Parathyroid adenoma (tissue), 2 donors: Measurements from ENCODE around the gene S100A9.

Source experiments
- H2AFZ ChIP-seq: fragments of 300-600 bp; sonication (generic); one replicate; pipeline ENCODE4 v1.7.0; 2017; ENCODE audit warnings: antibody characterized with exemption, mild to moderate bottlenecking
- H3K27ac ChIP-seq: fragments of 300-600 bp; sonication (generic); one replicate; pipeline ENCODE4 v1.7.0; 2017
- H3K27me3 ChIP-seq: fragments of 300-600 bp; sonication (generic); one replicate; pipeline ENCODE4 v1.7.0; 2017; ENCODE audit warnings: low read length; ENCODE audit not compliant: control insufficient read depth, insufficient read depth
- H3K36me3 ChIP-seq: fragments of 300-600 bp; sonication (generic); one replicate; pipeline ENCODE4 v1.7.0; 2017; ENCODE audit warnings: low read length; ENCODE audit not compliant: control insufficient read depth, insufficient read depth
- H3K4me1 ChIP-seq: fragments of 300-600 bp; sonication (generic); one replicate; pipeline ENCODE4 v1.7.0; 2017; ENCODE audit warnings: control low read depth
- H3K4me2 ChIP-seq: fragments of 300-600 bp; sonication (generic); one replicate; pipeline ENCODE4 v1.7.0; 2017; ENCODE audit warnings: low read length
- H3K4me3 ChIP-seq: fragments of 300-600 bp; sonication (generic); one replicate; pipeline ENCODE4 v1.7.0; 2017; ENCODE audit warnings: low read depth, low read length
- H3K79me2 ChIP-seq: fragments of 300-600 bp; sonication (generic); one replicate; pipeline ENCODE4 v1.7.0; 2017; ENCODE audit warnings: control low read depth
- H3K9ac ChIP-seq: fragments of 300-600 bp; sonication (generic); one replicate; pipeline ENCODE4 v1.7.0; 2017; ENCODE audit warnings: mild to moderate bottlenecking
- H3K9me3 ChIP-seq: fragments of 300-600 bp; sonication (generic); one replicate; pipeline ENCODE4 v1.7.0; 2017; ENCODE audit warnings: low read length; ENCODE audit not compliant: control insufficient read depth
- TF ChIP-seq, protein P1 (sequence below): fragments of 300-600 bp; sonication (generic); IDR thresholded peaks from one replicate; pipeline ENCODE4 v1.7.0; 2017; ENCODE audit warnings: antibody characterized with exemption, mild to moderate bottlenecking
- donor health status: primary hyperparathyroidism.

S100A9 gene

GRCh38 chr1:153360592-153361479 is 3.2 kb downstream of the S100A9 start:
- no peak overlapping the region for H3K27ac ChIP-seq

GRCh38 chr1:153361480-153362109 is 3.9 kb downstream of the S100A9 start:
- H3K36me3 ChIP-seq, result no peaks in the 10 kb centered on the region
- H3K27ac ChIP-seq, result no peak overlapping the region
- no peaks in the 10 kb centered on the region for H3K27me3 ChIP-seq
- H3K9ac ChIP-seq, result no peak overlapping the region
- no peak overlapping the region for H3K4me2 ChIP-seq
- no peaks in the 10 kb centered on the region for H3K4me1 ChIP-seq
- no peak overlapping the region for H2AFZ ChIP-seq
- no peaks in the 10 kb centered on the region for H3K79me2 ChIP-seq
- H3K4me3 ChIP-seq, result no peak overlapping the region
- no peaks in the 10 kb centered on the region for H3K9me3 ChIP-seq
- TF ChIP-seq, protein P1, sequence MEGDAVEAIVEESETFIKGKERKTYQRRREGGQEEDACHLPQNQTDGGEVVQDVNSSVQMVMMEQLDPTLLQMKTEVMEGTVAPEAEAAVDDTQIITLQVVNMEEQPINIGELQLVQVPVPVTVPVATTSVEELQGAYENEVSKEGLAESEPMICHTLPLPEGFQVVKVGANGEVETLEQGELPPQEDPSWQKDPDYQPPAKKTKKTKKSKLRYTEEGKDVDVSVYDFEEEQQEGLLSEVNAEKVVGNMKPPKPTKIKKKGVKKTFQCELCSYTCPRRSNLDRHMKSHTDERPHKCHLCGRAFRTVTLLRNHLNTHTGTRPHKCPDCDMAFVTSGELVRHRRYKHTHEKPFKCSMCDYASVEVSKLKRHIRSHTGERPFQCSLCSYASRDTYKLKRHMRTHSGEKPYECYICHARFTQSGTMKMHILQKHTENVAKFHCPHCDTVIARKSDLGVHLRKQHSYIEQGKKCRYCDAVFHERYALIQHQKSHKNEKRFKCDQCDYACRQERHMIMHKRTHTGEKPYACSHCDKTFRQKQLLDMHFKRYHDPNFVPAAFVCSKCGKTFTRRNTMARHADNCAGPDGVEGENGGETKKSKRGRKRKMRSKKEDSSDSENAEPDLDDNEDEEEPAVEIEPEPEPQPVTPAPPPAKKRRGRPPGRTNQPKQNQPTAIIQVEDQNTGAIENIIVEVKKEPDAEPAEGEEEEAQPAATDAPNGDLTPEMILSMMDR, result no peak

More at GRCh38 chr1:153360592-153361479, 3.2 kb downstream of the S100A9 start:
- no peaks in the 10 kb centered on the region for H3K36me3 ChIP-seq
- no peak overlapping the region for H3K4me3 ChIP-seq
- no peak overlapping the region for H3K9ac ChIP-seq
- H3K9me3 ChIP-seq, result no peaks in the 10 kb centered on the region
- no peak overlapping the region for H3K4me2 ChIP-seq
- TF ChIP-seq, protein P1, result no peak
- no peaks in the 10 kb centered on the region for H3K4me1 ChIP-seq
- no peak overlapping the region for H2AFZ ChIP-seq
- no peaks in the 10 kb centered on the region for H3K79me2 ChIP-seq
- no peaks in the 10 kb centered on the region for H3K27me3 ChIP-seq

GRCh38 chr1:153362187-153362775 is 4.6 kb downstream of the S100A9 start:
- no peaks in the 10 kb centered on the region for H3K4me1 ChIP-seq
- H3K4me2 ChIP-seq, result no peak overlapping the region
- no peaks in the 10 kb centered on the region for H3K36me3 ChIP-seq
- no peak overlapping the region for H3K4me3 ChIP-seq
- H3K27me3 ChIP-seq, result no peaks in the 10 kb centered on the region
- no peak overlapping the region for H3K27ac ChIP-seq
- H2AFZ ChIP-seq, result no peak overlapping the region
- TF ChIP-seq, protein P1, result no peak
- H3K9ac ChIP-seq, result no peak overlapping the region
- H3K9me3 ChIP-seq, result no peaks in the 10 kb centered on the region
- no peaks in the 10 kb centered on the region for H3K79me2 ChIP-seq

DNA sequence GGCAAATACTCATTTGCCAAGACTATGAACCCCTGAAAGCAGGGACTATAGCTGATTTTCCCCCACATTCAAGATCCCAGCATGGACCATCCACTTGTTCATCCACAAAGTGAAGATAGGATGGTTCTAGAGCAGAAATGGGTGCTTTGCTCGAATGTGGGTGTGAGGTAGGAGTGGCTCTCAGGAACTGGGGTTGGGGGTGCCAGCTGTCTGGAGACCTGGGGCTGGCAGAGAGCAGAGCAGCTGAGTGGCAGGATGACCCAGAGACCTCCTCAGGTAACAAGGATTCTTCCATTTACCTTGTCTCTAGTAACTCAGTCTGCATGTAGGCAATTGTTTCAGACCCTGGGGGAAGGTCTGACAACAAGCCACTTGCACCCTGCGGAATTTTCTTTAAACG is 6.0 kb downstream of the S100A9 start:
- Histone ChIP-seq H3K4me2 (no peak overlapping the region), H2AFZ (no peak overlapping the region), H3K79me2 (no peaks in the 10 kb centered on the region), H3K36me3 (no peaks in the 10 kb centered on the region), H3K9ac (no peak overlapping the region), H3K27ac (no peak overlapping the region), H3K27me3 (no peaks in the 10 kb centered on the region), H3K9me3 (no peaks in the 10 kb centered on the region), H3K4me1 (no peaks in the 10 kb centered on the region), H3K4me3 (no peak overlapping the region)
- TF ChIP-seq, protein P1, result no peak
